ENCODE data around the gene ATP2C2. TPM values are rescaled to one million over a fixed set of nuclear protein-coding genes. Genes with fewer than 3 reads are reported as not detected.
A peak's percentile ranks its signal among the peaks of the same experiment; 100 is the strongest.

ATP2C2 gene
- polyA plus RNA-seq, 1 donor (not counting 4 experiments of a cell fraction or from before 2014, with no cell fraction given) = 0.96 TPM

- H3K36me3 ChIP-seq (ENCODE audit: control insufficient read depth in 2 of 2, extremely low read depth in 1 of 2, insufficient read depth in 2 of 2, low read length in 2 of 2) = peaks cover 29 to 31% of the 10 kb centered on the region in 2 experiments
- FAIRE-seq (no peak), DNase-seq (ENCODE audit: low read depth, low spot score) (no peak)
- no peak overlapping the region for H3K4me3 ChIP-seq (ENCODE audit: control insufficient read depth in 2 of 3, extremely low read depth in 1 of 3, insufficient read depth in 2 of 3, low read depth in 1 of 3, low read length in 3 of 3)
- peaks cover 5% of the 10 kb centered on the region for H4K20me1 ChIP-seq (ENCODE audit: control insufficient read depth, extremely low read depth, insufficient read depth, low read length)
- no peak overlapping the region for H3K27ac ChIP-seq (ENCODE audit: control insufficient read depth, insufficient read depth, low read length)
- H3K79me2 ChIP-seq (ENCODE audit: control insufficient read depth, insufficient read depth, low read length) = peaks cover 39% of the 10 kb centered on the region
- no peak overlapping the region for H3K9ac ChIP-seq (ENCODE audit: control insufficient read depth, extremely low read depth, insufficient read depth, low read length)
- no peaks in the 10 kb centered on the region for H3K9me1 ChIP-seq (ENCODE audit: control insufficient read depth, extremely low read depth, insufficient read depth, low read length)
- no peaks in the 10 kb centered on the region for H3K27me3 ChIP-seq (ENCODE audit: control insufficient read depth, extremely low read depth, insufficient read depth, low read length)
- H3K4me1 ChIP-seq (ENCODE audit: control insufficient read depth, extremely low read depth, insufficient read depth, low read length) = no peaks in the 10 kb centered on the region
- H3K4me2 ChIP-seq (ENCODE audit: control insufficient read depth, extremely low read depth, insufficient read depth, low read depth, low read length) = no peak overlapping the region
- no peaks in the 10 kb centered on the region for H3K9me3 ChIP-seq (ENCODE audit: control insufficient read depth, low read depth, low read length)
- H2AFZ ChIP-seq (ENCODE audit: control insufficient read depth, low read length) = no peak overlapping the region
- no peak for TF ChIP-seq CTCF (optimal IDR thresholded peaks at IDR 0.05 in 1 of 3, IDR thresholded peaks at IDR 0.05 in 1 of 3, conservative IDR thresholded peaks at IDR 0.05 in 1 of 3; ENCODE audit: extremely low read depth in 1 of 3, insufficient read depth in 2 of 3, low read length in 3 of 3)
- no peak for TF ChIP-seq EZH2 (IDR thresholded peaks at IDR 0.05; ENCODE audit: low read length)
- dilution Hi-C loops (cut with MboI; ENCODE audit: extremely low pct_ligation_motif_present, low sequenced_read_pairs) = no loop called here
Measured at GRCh38 chr16:84477661-84478060, 109.3 kb downstream of the ATP2C2 start.

- no peak overlapping the region for H3K4me2 ChIP-seq (ENCODE audit: control insufficient read depth, extremely low read depth, insufficient read depth, low read depth, low read length)
- no peaks in the 10 kb centered on the region for H3K27me3 ChIP-seq (ENCODE audit: control insufficient read depth, extremely low read depth, insufficient read depth, low read length)
- no peak overlapping the region for H3K27ac ChIP-seq (ENCODE audit: control insufficient read depth, insufficient read depth, low read length)
- H4K20me1 ChIP-seq (ENCODE audit: control insufficient read depth, extremely low read depth, insufficient read depth, low read length) = peaks cover 7% of the 10 kb centered on the region
- TF ChIP-seq CTCF (optimal IDR thresholded peaks at IDR 0.05 in 1 of 3, IDR thresholded peaks at IDR 0.05 in 1 of 3, conservative IDR thresholded peaks at IDR 0.05 in 1 of 3; ENCODE audit: extremely low read depth in 1 of 3, insufficient read depth in 2 of 3, low read length in 3 of 3) (no peak), EZH2 (IDR thresholded peaks at IDR 0.05; ENCODE audit: low read length) (no peak)
- no peaks in the 10 kb centered on the region for H3K9me3 ChIP-seq (ENCODE audit: control insufficient read depth, low read depth, low read length)
- H3K4me3 ChIP-seq (ENCODE audit: control insufficient read depth in 2 of 3, extremely low read depth in 1 of 3, insufficient read depth in 2 of 3, low read depth in 1 of 3, low read length in 3 of 3) = no peak overlapping the region
- H3K4me1 ChIP-seq (ENCODE audit: control insufficient read depth, extremely low read depth, insufficient read depth, low read length) = no peaks in the 10 kb centered on the region
- FAIRE-seq (peak; percentile 34), DNase-seq (ENCODE audit: low read depth, low spot score) (no peak)
- dilution Hi-C loops (cut with MboI; ENCODE audit: extremely low pct_ligation_motif_present, low sequenced_read_pairs) = no loop called here
- H3K9me1 ChIP-seq (ENCODE audit: control insufficient read depth, extremely low read depth, insufficient read depth, low read length) = no peaks in the 10 kb centered on the region
- no peak overlapping the region for H2AFZ ChIP-seq (ENCODE audit: control insufficient read depth, low read length)
- H3K79me2 ChIP-seq (ENCODE audit: control insufficient read depth, insufficient read depth, low read length) = peaks cover 35% of the 10 kb centered on the region
- peaks cover 35 to 38% of the 10 kb centered on the region in 2 experiments for H3K36me3 ChIP-seq (ENCODE audit: control insufficient read depth in 2 of 2, extremely low read depth in 1 of 2, insufficient read depth in 2 of 2, low read length in 2 of 2)
- no peak overlapping the region for H3K9ac ChIP-seq (ENCODE audit: control insufficient read depth, extremely low read depth, insufficient read depth, low read length)
Measured at GRCh38 chr16:84478172-84478947, 110.0 kb downstream of the ATP2C2 start.
